Pancreas (tissue), 10 donors: ENCODE measurements around the gene HLCS. TPM values are rescaled to one million over a fixed set of nuclear protein-coding genes. Genes with fewer than 3 reads are reported as not detected.
"Not testable (repeated sequence)": the region's sequence is repeated elsewhere in the genome, so short reads cannot be mapped to it uniquely, and the experiment has no call there.

Experiments used
- ATAC-seq, 4 donors: fragments of 200-7000 bp; cut with Tn5 transposase; one replicate each; pipeline versions ENCODE4 v1.8.0 to v1.9.1; 2020; ENCODE audit warnings: mild to moderate bottlenecking in 4 of 4, moderate library complexity in 4 of 4
- DNase-seq, 6 donors: peaks; one replicate each; pipeline ENCODE4 v3.0.0-alpha.2; 2020
- FAIRE-seq: peaks from 2 replicates; lab custom pipeline; 2012; peaks lifted over from hg19 to GRCh38; lab: Jason Lieb, UNC
- H3K27ac ChIP-seq, 4 donors: fragments of 200-600 bp; sonication (generic); 1 replicate in 3 of 4; 2 replicates in 1 of 4; pipeline versions ENCODE4 v1.5.0 to v1.8.0; 2020
- H3K27me3 ChIP-seq, 4 donors: fragments of 200-600 bp; one replicate each; pipeline ENCODE4 v1.8.0; 2021
- H3K36me3 ChIP-seq, 3 donors: fragments of 200-600 bp; sonication (generic) in 1 of 3; one replicate each; pipeline versions ENCODE4 v1.5.0 to v1.8.0; 2020 to 2021
- H3K4me1 ChIP-seq, 3 donors: fragments of 200-600 bp; one replicate each; pipeline ENCODE4 v1.8.0; 2021
- H3K4me3 ChIP-seq, 4 donors: fragments of 200-600 bp; sonication (generic) in 2 of 4; one replicate each; pipeline versions ENCODE4 v1.5.0 to v1.8.0; 2020 to 2021
- H3K9me3 ChIP-seq, 4 donors: fragments of 200-600 bp; one replicate each; pipeline ENCODE4 v1.8.0; 2021
- CTCF ChIP-seq, 4 donors: fragments of 200-600 bp; sonication (generic) in 3 of 4; IDR thresholded peaks; one replicate each; pipeline versions ENCODE4 v1.5.0 to v1.8.0; 2021; ENCODE audit warnings: antibody characterized with exemption in 4 of 4
- WGBS, 2 donors: extraction: QIAGEN DNeasy Blood & Tissue Kit; methylation state at CpG; one replicate each; pipeline ENCODE4 v1.1.7; 2013; 5-methylcytosine and 5-hydroxymethylcytosine counted together
- intact Hi-C, 3 donors: fragments of 100-400 bp; cut with DNase I; formaldehyde crosslinking; loops; one replicate each; pipeline versions ENCODE4 v1.11.1 to v1.14.2; 2022
- polyA plus RNA-seq, 2 donors: library from polyadenylated mRNA; stranded (reverse); fragments of 200-250 nt; gene quantifications; one replicate each; pipeline ENCODE4 v1.2.3, GENCODE V29; 2013
- total RNA-seq, 6 donors: library from RNA; stranded (reverse); fragmentation: NEBNext Ultra II Directional in 4 of 6; extraction: Animal tissue kit (Norgen Biotek cat#: 25700) in 4 of 6; gene quantifications; one replicate each; pipeline versions ENCODE4 v1.2.1 to v1.2.4, GENCODE V29; 2021 to 2023
- donor health status: healthy with polysubstance abuse.
- donor health status: DM: no; HTN: no; CAD: no; lungs with moderate emphysema.
- donor health status: DM: no; HTN: no; CAD: no.
- donor health status: control.
- donor health status: control.
- donor health status: Bipolar disorder and iron deficiency.
- donor health status: DM: yes; HTN: yes; CAD: no.
- donor health status: DM: no; HTN: no; CAD: no.
- donor health status: DM: no; HTN: no; CAD: no.
- donor health status: DM: yes; HTN: yes; CAD: no.

Gene HLCS
- total and polyA plus RNA-seq, 8 donors, result 5.5 to 14.0 (median 11.9) TPM

- ATAC-seq, result no peak
- DNase-seq, result no peak
- intact Hi-C loops, result no loop called here
- no peak for TF ChIP-seq CTCF (IDR thresholded peaks at IDR 0.05)
- no peak overlapping the region for H3K27ac ChIP-seq
- no peak for FAIRE-seq
- H3K9me3 ChIP-seq, result no peaks in the 10 kb centered on the region
- WGBS, 2 donors, result 88 to 91% methylated on average over 4 of the region's 4 CpGs
- H3K27me3 ChIP-seq, result no peaks in the 10 kb centered on the region
- H3K4me1 ChIP-seq, result no peaks in the 10 kb centered on the region
- H3K4me3 ChIP-seq, result no peak overlapping the region
- H3K36me3 ChIP-seq, result no peaks in the 10 kb centered on the region
Observed at GRCh38 chr21:36955783-36956182, 10.7 kb downstream of the HLCS start.

GRCh38 chr21:36952331-36952730 lies 14.1 kb downstream of the HLCS start:
- H3K27ac ChIP-seq, H3K4me3 ChIP-seq, DNase-seq, H3K27me3 ChIP-seq, intact Hi-C loops, ATAC-seq, H3K9me3 ChIP-seq, H3K36me3 ChIP-seq, FAIRE-seq, H3K4me1 ChIP-seq: not testable (repeated sequence)
- 96 to 98% methylated on average over 12 of the region's 12 CpGs for WGBS, 2 donors

GRCh38 chr21:36949171-36950141 lies 17.0 kb downstream of the HLCS start:
- ATAC-seq (no peak), DNase-seq (no peak), FAIRE-seq (no peak)
- Histone ChIP-seq H3K9me3 (no peaks in the 10 kb centered on the region), H3K27ac (no peak overlapping the region), H3K4me1 (no peaks in the 10 kb centered on the region), H3K4me3 (no peak overlapping the region), H3K27me3 (no peaks in the 10 kb centered on the region), H3K36me3 (no peaks in the 10 kb centered on the region)
- WGBS, 2 donors, result 96 to 97% methylated on average over 6 of the region's 6 CpGs
- intact Hi-C loops, result no loop called here
- no peak for TF ChIP-seq CTCF (IDR thresholded peaks at IDR 0.05)

- Histone ChIP-seq H3K4me3 (no peak overlapping the region), H3K9me3 (no peaks in the 10 kb centered on the region), H3K27me3 (no peaks in the 10 kb centered on the region), H3K27ac (no peak overlapping the region), H3K4me1 (no peaks in the 10 kb centered on the region), H3K36me3 (no peaks in the 10 kb centered on the region)
- ATAC-seq, result no peak
- intact Hi-C loops, result no loop called here
- 95 to 96% methylated on average over 6 of the region's 6 CpGs for WGBS, 2 donors
- no peak for TF ChIP-seq CTCF (IDR thresholded peaks at IDR 0.05)
- FAIRE-seq, result no peak
- DNase-seq, result no peak
Observed at GRCh38 chr21:36948686-36949085, 17.8 kb downstream of the HLCS start.

- Histone ChIP-seq H3K9me3 (no peaks in the 10 kb centered on the region), H3K4me3 (no peak overlapping the region), H3K36me3 (no peaks in the 10 kb centered on the region), H3K4me1 (no peaks in the 10 kb centered on the region), H3K27me3 (no peaks in the 10 kb centered on the region), H3K27ac (no peak overlapping the region)
- 66 to 71% methylated on average over 11 of the region's 11 CpGs for WGBS, 2 donors
- no peak for TF ChIP-seq CTCF (IDR thresholded peaks at IDR 0.05)
- ATAC-seq (peak in 1 of 4 donors; percentile 21), FAIRE-seq (no peak), DNase-seq (no peak)
- intact Hi-C loops, result no loop called here
Observed at GRCh38 chr21:36946949-36947356, 19.5 kb downstream of the HLCS start.
